ENCODE data around the gene ANKRD42. TPM values are rescaled to one million over a fixed set of nuclear protein-coding genes. Genes with fewer than 3 reads are reported as not detected.

The ANKRD42 gene
- total and polyA plus RNA-seq, 2 donors (not counting 3 experiments of a cell fraction or from before 2014, with no cell fraction given): 3.3 to 6.6 TPM

GRCh38 chr11:83284501-83285150, 91.1 kb downstream of the ANKRD42 start:
- Histone ChIP-seq H3K36me3 (ENCODE audit: control insufficient read depth in 2 of 2, extremely low read depth in 1 of 2, insufficient read depth in 2 of 2, low read length in 2 of 2) (no peaks in the 10 kb centered on the region), H3K9me3 (replicated peaks; ENCODE audit: control insufficient read depth, insufficient read depth, low read length) (no peaks in the 10 kb centered on the region), H3K79me2 (ENCODE audit: control insufficient read depth, insufficient read depth, low read length) (peaks cover 36% of the 10 kb centered on the region), H3K4me3 (replicated peaks in 1 of 3; ENCODE audit: insufficient read depth in 1 of 3, low read depth in 1 of 3, low read length in 3 of 3) (peak overlapping the region; percentile 47 to 100 (median 85)), H4K20me1 (replicated peaks; ENCODE audit: control insufficient read depth, extremely low read depth, insufficient read depth, low read length) (no peaks in the 10 kb centered on the region), H3K9me1 (replicated peaks; ENCODE audit: control insufficient read depth, extremely low read depth, insufficient read depth, low read length) (no peaks in the 10 kb centered on the region), H3K4me2 (ENCODE audit: insufficient read depth, low read length) (peak overlapping the region; percentile 83), H3K4me1 (ENCODE audit: control insufficient read depth, extremely low read depth, insufficient read depth, low read length) (peaks cover 9% of the 10 kb centered on the region), H3K27me3 (ENCODE audit: control insufficient read depth in 2 of 2, insufficient read depth in 2 of 2, low read length in 2 of 2) (no peaks in the 10 kb centered on the region), H3K9ac (replicated peaks; ENCODE audit: extremely low read depth, insufficient read depth, low read length) (peak overlapping the region; percentile 90), H3K27ac (ENCODE audit: insufficient read depth, low read depth, low read length) (peak overlapping the region; percentile 86), H2AFZ (ENCODE audit: low read depth, low read length) (no peak overlapping the region)
- BruUV-seq (replicated peaks): no TSS peak
- intact Hi-C loops (cut with micrococcal nuclease) (loop anchor here (1.0 to 10.0 kb wide), 3 partner anchors 26 to 380 kb away; partner anchors contain the start of genes DDIAS and PRCP), dilution Hi-C loops (cut with MboI; ENCODE audit: extremely low pct_ligation_motif_present, low sequenced_read_pairs) (no loop called here)
- CTCF ChIA-PET: interaction anchor here (0.8 to 1.3 kb wide), 2 partner anchors 8 to 26 kb away, joined by 3 to 4 read pairs; no protein-coding TSS in a partner anchor
- TF ChIP-seq CTCF (IDR thresholded peaks at IDR 0.05; ENCODE audit: extremely low read depth in 1 of 2, insufficient read depth in 1 of 2, low read depth in 1 of 2, low read length in 2 of 2): no peak
- TF ChIP-seq MYC (IDR thresholded peaks at IDR 0.05; ENCODE audit: low read depth, low read length): no peak
- no peak for TF ChIP-seq FOS (IDR thresholded peaks at IDR 0.05; ENCODE audit: borderline replicate concordance, insufficient read depth, low read length)
- no peak for TF ChIP-seq GATA2 (IDR thresholded peaks at IDR 0.05; ENCODE audit: insufficient read depth, insufficient read length, low read depth, low read length)
- no peak for TF ChIP-seq JUN (IDR thresholded peaks at IDR 0.05; ENCODE audit: borderline replicate concordance, insufficient read depth, insufficient read length, low read depth)
- no peak for TF ChIP-seq POLR2A (IDR thresholded peaks at IDR 0.05; ENCODE audit: low read depth, low read length)
- no peak for TF ChIP-seq EZH2 (IDR thresholded peaks at IDR 0.05; ENCODE audit: borderline replicate concordance, low read depth, low read length, severe bottlenecking)
- no peak for TF ChIP-seq POLR2AphosphoS5 (IDR thresholded peaks at IDR 0.05; ENCODE audit: insufficient read depth, low read depth, low read length)
- TF ChIP-seq MAX (IDR thresholded peaks at IDR 0.05; ENCODE audit: insufficient read depth, insufficient read length): no peak
- FAIRE-seq: no peak
- POLR2A ChIA-PET: no interaction called here
- DNase-seq (ENCODE audit: low read depth, low spot score): peak; percentile 36
